ENCODE results near the gene CDC42EP3. TPM values are rescaled to one million over a fixed set of nuclear protein-coding genes. Genes with fewer than 3 reads are reported as not detected.

The CDC42EP3 gene
- total and polyA plus RNA-seq, 3 donors from 2014 or later, result 44.3 to 107 (median 50.6) TPM

DNA sequence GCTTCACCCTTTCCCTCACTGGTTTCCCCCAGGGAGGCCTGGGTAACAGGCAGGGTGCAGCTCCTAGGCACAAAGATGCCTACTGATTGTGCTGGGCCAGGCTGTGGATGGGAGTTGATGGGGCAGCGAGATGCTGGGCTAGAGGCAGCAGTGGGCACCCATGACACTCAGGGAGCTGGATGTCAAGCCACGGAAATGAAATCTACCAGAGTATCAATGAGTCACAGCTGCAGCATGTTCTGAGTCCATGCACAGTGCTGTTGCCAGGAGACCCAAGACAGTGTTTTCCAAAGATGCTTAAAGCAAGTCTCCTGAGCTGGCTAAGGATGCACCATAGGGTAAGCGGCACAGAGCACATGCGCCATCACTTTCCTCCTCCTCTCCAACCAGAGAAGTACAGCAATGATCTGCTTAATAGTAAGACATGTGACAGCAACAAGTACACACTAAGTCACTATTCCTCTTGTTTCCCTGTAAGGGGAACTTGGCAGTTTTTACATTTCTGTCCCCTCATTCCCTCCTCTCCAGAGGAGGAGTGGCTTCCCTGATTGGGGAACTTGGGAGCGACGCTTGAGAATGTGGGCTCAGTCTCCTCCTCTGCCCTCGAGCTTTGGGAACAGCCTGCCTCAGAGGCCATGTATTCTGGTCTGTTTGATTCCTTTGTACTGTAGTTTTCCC, 57.2 kb downstream of the CDC42EP3 start:
- Histone ChIP-seq H3K9me3 (no peaks in the 10 kb centered on the region), H3K36me3 (ENCODE audit: low read depth, missing control alignments) (no peaks in the 10 kb centered on the region), H3K27me3 (no peaks in the 10 kb centered on the region), H3K4me3 (no peak overlapping the region), H3K27ac (no peak overlapping the region), H3K4me1 (peaks cover 25% of the 10 kb centered on the region)
- DNase-seq, result no peak
- intact Hi-C loops (cut with DNase I; ENCODE audit: low total_unique reads), result no loop called here
- TF ChIP-seq POLR2A (IDR thresholded peaks at IDR 0.05), result no peak
- TF ChIP-seq, protein P1, sequence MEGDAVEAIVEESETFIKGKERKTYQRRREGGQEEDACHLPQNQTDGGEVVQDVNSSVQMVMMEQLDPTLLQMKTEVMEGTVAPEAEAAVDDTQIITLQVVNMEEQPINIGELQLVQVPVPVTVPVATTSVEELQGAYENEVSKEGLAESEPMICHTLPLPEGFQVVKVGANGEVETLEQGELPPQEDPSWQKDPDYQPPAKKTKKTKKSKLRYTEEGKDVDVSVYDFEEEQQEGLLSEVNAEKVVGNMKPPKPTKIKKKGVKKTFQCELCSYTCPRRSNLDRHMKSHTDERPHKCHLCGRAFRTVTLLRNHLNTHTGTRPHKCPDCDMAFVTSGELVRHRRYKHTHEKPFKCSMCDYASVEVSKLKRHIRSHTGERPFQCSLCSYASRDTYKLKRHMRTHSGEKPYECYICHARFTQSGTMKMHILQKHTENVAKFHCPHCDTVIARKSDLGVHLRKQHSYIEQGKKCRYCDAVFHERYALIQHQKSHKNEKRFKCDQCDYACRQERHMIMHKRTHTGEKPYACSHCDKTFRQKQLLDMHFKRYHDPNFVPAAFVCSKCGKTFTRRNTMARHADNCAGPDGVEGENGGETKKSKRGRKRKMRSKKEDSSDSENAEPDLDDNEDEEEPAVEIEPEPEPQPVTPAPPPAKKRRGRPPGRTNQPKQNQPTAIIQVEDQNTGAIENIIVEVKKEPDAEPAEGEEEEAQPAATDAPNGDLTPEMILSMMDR (IDR thresholded peaks at IDR 0.05), result no peak
- 84 to 87% methylated on average over 3 to 7 of the region's 7 CpGs for WGBS, 2 donors

DNA sequence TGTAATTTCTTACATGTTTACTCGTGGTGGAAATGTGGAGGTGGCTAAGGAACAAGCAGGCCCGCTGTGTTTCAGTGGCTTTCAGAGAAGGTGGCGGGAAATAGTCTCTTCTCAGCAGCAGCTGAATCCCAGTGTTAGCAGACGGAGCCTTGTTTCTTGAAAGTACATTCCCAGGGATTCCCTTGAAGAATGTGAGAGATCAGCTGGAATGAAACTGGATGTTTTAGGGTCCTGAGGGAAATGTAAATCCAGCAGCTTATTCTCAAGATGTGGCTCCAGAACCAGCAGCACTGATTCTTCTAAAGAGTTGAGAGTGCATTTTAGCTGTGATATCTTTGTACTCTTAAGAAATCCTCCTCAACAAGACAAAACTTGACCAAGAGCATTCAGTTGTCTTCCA, 59.1 kb downstream of the CDC42EP3 start:
- TF ChIP-seq, protein P1 (IDR thresholded peaks at IDR 0.05), result no peak
- TF ChIP-seq POLR2A (IDR thresholded peaks at IDR 0.05), result no peak
- Histone ChIP-seq H3K27ac (no peak overlapping the region), H3K9me3 (no peaks in the 10 kb centered on the region), H3K36me3 (ENCODE audit: low read depth, missing control alignments) (no peaks in the 10 kb centered on the region), H3K27me3 (no peaks in the 10 kb centered on the region), H3K4me3 (no peak overlapping the region), H3K4me1 (peaks cover 25% of the 10 kb centered on the region)
- intact Hi-C loops (cut with DNase I; ENCODE audit: low total_unique reads), result no loop called here
- no peak for DNase-seq
- WGBS, 2 donors, result 49 to 74% methylated on average over 4 of the region's 4 CpGs

DNA sequence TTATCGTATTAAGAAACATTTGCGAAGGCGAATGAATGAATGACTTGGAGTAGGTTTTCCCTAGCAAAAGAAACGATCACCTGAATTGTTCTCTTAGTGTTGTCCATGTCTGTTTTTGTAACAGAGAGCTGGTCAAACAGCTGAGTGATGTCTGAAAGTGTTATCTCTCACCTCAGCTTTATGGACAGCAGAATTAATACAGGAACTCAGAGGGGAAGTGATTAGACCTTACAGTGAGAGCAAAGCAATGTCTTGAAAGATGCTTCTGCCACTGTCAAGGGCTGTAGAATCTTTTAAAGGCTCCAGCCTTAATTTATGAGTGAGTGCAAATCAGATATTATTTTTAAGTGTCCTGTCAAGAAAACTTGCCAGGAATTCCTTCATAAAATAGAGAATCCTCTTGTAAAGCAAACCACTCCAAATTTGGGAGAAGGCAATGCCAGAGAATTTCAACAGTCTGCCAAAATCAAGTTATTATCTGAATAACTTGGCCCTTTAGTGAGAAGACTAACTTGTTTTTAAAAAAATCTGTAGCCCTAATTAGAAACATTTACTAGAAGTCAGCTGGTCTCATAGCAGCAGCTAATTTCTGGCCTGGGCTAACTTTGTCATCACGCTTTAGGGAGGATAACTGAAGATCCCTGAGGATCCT, 60.7 kb downstream of the CDC42EP3 start:
- peaks cover 13% of the 10 kb centered on the region for H3K4me1 ChIP-seq
- no peaks in the 10 kb centered on the region for H3K27me3 ChIP-seq
- H3K27ac ChIP-seq, result peak overlapping the region in 1 of 2 donors; percentile 16
- H3K4me3 ChIP-seq, result no peak overlapping the region
- H3K9me3 ChIP-seq, result no peaks in the 10 kb centered on the region
- 66 to 73% methylated on average over 5 of the region's 5 CpGs for WGBS, 2 donors
- H3K36me3 ChIP-seq (ENCODE audit: low read depth, missing control alignments), result no peaks in the 10 kb centered on the region
- intact Hi-C loops (cut with DNase I; ENCODE audit: low total_unique reads), result no loop called here
- DNase-seq, result peak; percentile 42
- no peak for TF ChIP-seq POLR2A (IDR thresholded peaks at IDR 0.05)
- TF ChIP-seq, protein P1 (IDR thresholded peaks at IDR 0.05), result no peak

DNA sequence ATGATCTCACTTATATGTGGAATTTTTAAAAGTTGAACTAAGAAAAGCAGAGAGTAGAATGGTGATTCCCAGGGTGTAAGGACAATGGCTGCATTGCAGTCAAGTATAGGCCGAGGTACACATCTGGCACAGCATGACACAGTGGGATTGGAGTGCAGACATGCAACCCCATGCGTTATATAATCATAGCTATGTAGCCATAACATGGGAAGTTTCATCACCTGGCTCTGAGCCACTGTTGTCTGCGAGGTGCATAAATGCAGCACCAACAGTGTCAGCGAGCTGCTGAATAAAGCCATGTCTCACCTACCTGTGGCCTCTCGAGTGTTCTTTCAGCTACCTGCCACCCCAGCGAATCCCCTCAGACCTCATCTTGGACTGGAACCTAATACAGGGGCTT, 61.7 kb downstream of the CDC42EP3 start:
- no peak overlapping the region for H3K27ac ChIP-seq
- H3K4me3 ChIP-seq, result no peak overlapping the region
- H3K36me3 ChIP-seq (ENCODE audit: low read depth, missing control alignments), result no peaks in the 10 kb centered on the region
- H3K9me3 ChIP-seq, result no peaks in the 10 kb centered on the region
- peaks cover 12% of the 10 kb centered on the region for H3K4me1 ChIP-seq
- H3K27me3 ChIP-seq, result no peaks in the 10 kb centered on the region
- no peak for DNase-seq
- WGBS, 2 donors, result 95 to 97% methylated on average over 6 of the region's 6 CpGs
- TF ChIP-seq POLR2A (IDR thresholded peaks at IDR 0.05), result no peak
- TF ChIP-seq, protein P1 (IDR thresholded peaks at IDR 0.05), result no peak
- intact Hi-C loops (cut with DNase I; ENCODE audit: low total_unique reads), result no loop called here

DNA sequence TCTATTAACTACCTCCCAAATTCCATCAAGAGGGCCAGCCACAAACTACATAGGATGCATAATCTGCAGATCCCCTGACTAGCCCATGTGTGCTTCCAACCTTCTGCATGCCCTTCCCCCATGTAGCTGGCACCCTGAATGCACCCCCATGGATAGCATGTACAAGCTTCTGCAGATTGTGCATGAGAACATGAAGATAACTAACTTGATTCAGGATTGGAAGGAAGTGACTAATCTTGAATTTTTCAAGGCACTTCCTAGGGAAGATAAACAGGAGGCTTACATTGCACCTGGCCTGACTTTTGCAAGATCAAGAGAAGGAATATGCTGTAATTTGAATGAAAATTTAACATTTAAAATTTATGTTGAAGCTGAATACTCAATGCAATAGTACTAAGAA, 66.7 kb downstream of the CDC42EP3 start:
- Histone ChIP-seq H3K36me3 (ENCODE audit: low read depth, missing control alignments) (no peaks in the 10 kb centered on the region), H3K27me3 (no peaks in the 10 kb centered on the region), H3K27ac (no peak overlapping the region), H3K4me1 (no peaks in the 10 kb centered on the region), H3K9me3 (no peaks in the 10 kb centered on the region), H3K4me3 (no peak overlapping the region)
- intact Hi-C loops (cut with DNase I; ENCODE audit: low total_unique reads), result no loop called here
- no peak for TF ChIP-seq POLR2A (IDR thresholded peaks at IDR 0.05)
- TF ChIP-seq, protein P1 (IDR thresholded peaks at IDR 0.05), result no peak
- no peak for DNase-seq

All from testis (tissue), 3 donors.